DLD1 (cell line): ENCODE data around the gene FGGY.
"Not testable (repeated sequence)": the region's sequence is repeated elsewhere in the genome, so short reads cannot be mapped to it uniquely, and the experiment has no call there.

Source experiments
- in situ Hi-C: cut with HindIII; loops from 2 replicates; pipeline ENCODE4 v1.10.0; 2017; ENCODE audit warnings: low sequenced_read_pairs

The FGGY gene

GRCh38 chr1:59564192-59564891 lies 267.4 kb downstream of the FGGY start:
- in situ Hi-C loops = no loop called here

GRCh38 chr1:59565611-59566410 lies 268.9 kb downstream of the FGGY start:
- in situ Hi-C loops = no loop called here

GRCh38 chr1:59568158-59568935 lies 271.5 kb downstream of the FGGY start:
- in situ Hi-C loops = no loop called here

GRCh38 chr1:59569198-59569597 lies 272.3 kb downstream of the FGGY start:
- in situ Hi-C loops = no loop called here

GRCh38 chr1:59570524-59570923 lies 273.6 kb downstream of the FGGY start:
- in situ Hi-C loops = no loop called here

- in situ Hi-C loops = no loop called here
Observed at GRCh38 chr1:59574085-59574484, 277.2 kb downstream of the FGGY start.

- in situ Hi-C loops = no loop called here
Observed at GRCh38 chr1:59577774-59578173, 280.9 kb downstream of the FGGY start.

GRCh38 chr1:59579222-59579621 lies 282.3 kb downstream of the FGGY start:
- in situ Hi-C loops = no loop called here

- in situ Hi-C loops = no loop called here
Observed at GRCh38 chr1:59580257-59580656, 283.4 kb downstream of the FGGY start.

- in situ Hi-C loops = not testable (repeated sequence)
Observed at GRCh38 chr1:59592410-59592809, 295.5 kb downstream of the FGGY start.

GRCh38 chr1:59592924-59593323 lies 296.0 kb downstream of the FGGY start:
- in situ Hi-C loops = no loop called here

- in situ Hi-C loops = no loop called here
Observed at GRCh38 chr1:59593798-59594790, 297.2 kb downstream of the FGGY start.

- in situ Hi-C loops = no loop called here
Observed at GRCh38 chr1:59595774-59596173, 298.9 kb downstream of the FGGY start.

- in situ Hi-C loops = no loop called here
Observed at GRCh38 chr1:59596432-59596831, 299.5 kb downstream of the FGGY start.

GRCh38 chr1:59596956-59597355 lies 300.1 kb downstream of the FGGY start:
- in situ Hi-C loops = no loop called here

GRCh38 chr1:59597420-59598119 lies 300.7 kb downstream of the FGGY start:
- in situ Hi-C loops = no loop called here

GRCh38 chr1:59598120-59598440 lies 301.2 kb downstream of the FGGY start:
- in situ Hi-C loops = no loop called here

- in situ Hi-C loops = no loop called here
Observed at GRCh38 chr1:59601041-59601441, 304.1 kb downstream of the FGGY start.

- in situ Hi-C loops = no loop called here
Observed at GRCh38 chr1:59601811-59602210, 304.9 kb downstream of the FGGY start.

- in situ Hi-C loops = no loop called here
Observed at GRCh38 chr1:59604191-59604590, 307.3 kb downstream of the FGGY start.
